Tibial nerve (tissue), 3 donors: ENCODE results near the gene GPR132.

ENCODE experiments used
- POLR2A ChIP-seq, 2 donors: fragments of 450-650 bp; IDR thresholded peaks; one replicate each; pipeline ENCODE4 v1.6.1; 2017; ENCODE audit warnings: antibody characterized with exemption in 2 of 2, mild to moderate bottlenecking in 2 of 2, moderate library complexity in 2 of 2
- TF ChIP-seq, protein P1 (sequence below), 5 experiments: fragments of 200-600 bp in 3 of 5; fragments of 450-650 bp in 2 of 5; sonication (generic) in 3 of 5; IDR thresholded peaks; one replicate each; pipeline ENCODE4 v1.5.1; 2016 to 2019; ENCODE audit warnings: antibody characterized with exemption in 5 of 5, mild to moderate bottlenecking in 3 of 5, moderate library complexity in 2 of 5

DNA sequence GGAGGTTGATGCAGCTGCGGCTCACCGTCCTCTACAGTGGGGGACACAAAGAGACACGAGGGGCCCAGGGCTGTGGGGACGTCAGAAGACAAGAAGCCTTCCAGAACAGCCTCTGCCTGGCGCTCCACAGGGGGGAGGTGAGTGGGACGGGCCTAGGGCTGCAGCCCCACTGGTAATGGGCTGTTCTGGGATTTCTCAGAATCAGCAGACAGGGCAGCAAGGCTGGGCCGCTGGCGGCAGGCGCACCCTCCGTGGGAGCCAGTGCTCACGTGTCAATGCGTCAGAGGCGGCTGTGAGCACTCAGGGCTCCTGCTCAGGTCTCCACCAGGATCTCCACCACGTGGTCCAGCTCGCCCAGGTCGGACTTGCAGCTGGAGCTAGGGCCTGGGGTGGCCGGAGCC, 54.3 kb downstream of the GPR132 start:
- no peak for TF ChIP-seq POLR2A (IDR thresholded peaks at IDR 0.05)
- TF ChIP-seq, protein P1, sequence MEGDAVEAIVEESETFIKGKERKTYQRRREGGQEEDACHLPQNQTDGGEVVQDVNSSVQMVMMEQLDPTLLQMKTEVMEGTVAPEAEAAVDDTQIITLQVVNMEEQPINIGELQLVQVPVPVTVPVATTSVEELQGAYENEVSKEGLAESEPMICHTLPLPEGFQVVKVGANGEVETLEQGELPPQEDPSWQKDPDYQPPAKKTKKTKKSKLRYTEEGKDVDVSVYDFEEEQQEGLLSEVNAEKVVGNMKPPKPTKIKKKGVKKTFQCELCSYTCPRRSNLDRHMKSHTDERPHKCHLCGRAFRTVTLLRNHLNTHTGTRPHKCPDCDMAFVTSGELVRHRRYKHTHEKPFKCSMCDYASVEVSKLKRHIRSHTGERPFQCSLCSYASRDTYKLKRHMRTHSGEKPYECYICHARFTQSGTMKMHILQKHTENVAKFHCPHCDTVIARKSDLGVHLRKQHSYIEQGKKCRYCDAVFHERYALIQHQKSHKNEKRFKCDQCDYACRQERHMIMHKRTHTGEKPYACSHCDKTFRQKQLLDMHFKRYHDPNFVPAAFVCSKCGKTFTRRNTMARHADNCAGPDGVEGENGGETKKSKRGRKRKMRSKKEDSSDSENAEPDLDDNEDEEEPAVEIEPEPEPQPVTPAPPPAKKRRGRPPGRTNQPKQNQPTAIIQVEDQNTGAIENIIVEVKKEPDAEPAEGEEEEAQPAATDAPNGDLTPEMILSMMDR (IDR thresholded peaks at IDR 0.05) = no peak
